Activated T-helper 9 cell treated with anti-CD3 and anti-CD28 coated beads, Interleukin-2, amount 50 U/mL, for 16 hours (primary cell): ENCODE results near the gene SLC22A31.
"Not testable (repeated sequence)": the region's sequence is repeated elsewhere in the genome, so short reads cannot be mapped to it uniquely, and the experiment has no call there.

Experiments
- DNase-seq: peaks from one replicate; pipeline ENCODE4 v3.0.0-alpha.2; 2020; ENCODE audit warnings: low read depth

SLC22A31 gene

GRCh38 chr16:89178453-89179147 lies 21.7 kb downstream of the SLC22A31 start:
- DNase-seq = no peak

GRCh38 chr16:89177501-89177900 lies 22.8 kb downstream of the SLC22A31 start:
- DNase-seq = no peak

- DNase-seq = no peak
Measured at GRCh38 chr16:89176717-89177116, 23.6 kb downstream of the SLC22A31 start.

- no peak for DNase-seq
Measured at GRCh38 chr16:89176147-89176690, 24.1 kb downstream of the SLC22A31 start.

- DNase-seq = no peak
Measured at GRCh38 chr16:89175280-89176146, 24.8 kb downstream of the SLC22A31 start.

GRCh38 chr16:89174877-89175276 lies 25.5 kb downstream of the SLC22A31 start:
- no peak for DNase-seq

GRCh38 chr16:89174055-89174827 lies 26.1 kb downstream of the SLC22A31 start:
- DNase-seq = no peak

- no peak for DNase-seq
Measured at GRCh38 chr16:89173174-89173921, 27.0 kb downstream of the SLC22A31 start.

GRCh38 chr16:89172528-89173173 lies 27.7 kb downstream of the SLC22A31 start:
- no peak for DNase-seq

- no peak for DNase-seq
Measured at GRCh38 chr16:89172171-89172527, 28.2 kb downstream of the SLC22A31 start.

GRCh38 chr16:89171216-89172170 lies 28.8 kb downstream of the SLC22A31 start, which contains the start of gene CDH15:
Gene CDH15, plus strand, starts transcription at chr16:89171748. Its CDS starts 84 bp downstream, at chr16:89171832.
- DNase-seq = peak; percentile 93

- no peak for DNase-seq
Measured at GRCh38 chr16:89170346-89171215, 29.8 kb downstream of the SLC22A31 start.

GRCh38 chr16:89169778-89170177 lies 30.6 kb downstream of the SLC22A31 start:
- DNase-seq = no peak

GRCh38 chr16:89168381-89169189 lies 31.8 kb downstream of the SLC22A31 start:
- DNase-seq = no peak

GRCh38 chr16:89167425-89167941 lies 32.9 kb downstream of the SLC22A31 start:
- DNase-seq = peak; percentile 80

GRCh38 chr16:89166696-89167424 lies 33.5 kb downstream of the SLC22A31 start:
- DNase-seq = no peak

- DNase-seq = not testable (repeated sequence)
Measured at GRCh38 chr16:89165681-89165979, 34.7 kb downstream of the SLC22A31 start.
